ENCODE data around the gene PCDH9. TPM values are rescaled to one million over a fixed set of nuclear protein-coding genes. Genes with fewer than 3 reads are reported as not detected.

The PCDH9 gene
- total RNA-seq, 1 donor from 2014 or later, result 14.7 TPM

DNA sequence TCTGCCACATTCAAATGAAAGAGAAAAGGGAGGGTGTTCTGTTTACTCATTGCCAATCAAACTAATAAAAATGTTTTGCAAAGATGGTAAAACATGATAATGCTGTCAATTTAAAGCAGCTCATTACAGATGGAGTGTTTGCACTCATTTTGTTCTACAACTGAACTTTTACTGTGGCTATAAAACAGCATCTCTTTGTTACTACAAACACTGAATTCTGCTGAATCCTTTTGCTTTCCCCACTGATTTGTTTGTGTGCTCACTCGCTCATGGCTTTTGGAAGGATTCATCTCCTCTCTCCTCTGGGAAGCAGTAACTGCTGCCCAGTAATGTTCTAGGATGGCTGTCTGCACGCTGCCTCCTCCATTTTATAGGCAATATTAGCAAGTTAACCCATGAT is 434.5 kb downstream of the PCDH9 start:
- no peaks in the 10 kb centered on the region for H3K9me3 ChIP-seq (replicated peaks)
- intact Hi-C loops (cut with micrococcal nuclease), result no loop called here
- no peak overlapping the region for H3K4me3 ChIP-seq
- no peaks in the 10 kb centered on the region for H3K36me3 ChIP-seq
- no peaks in the 10 kb centered on the region for H3K27me3 ChIP-seq (ENCODE audit: low read depth)
- no peaks in the 10 kb centered on the region for H3K4me1 ChIP-seq
- no peak for DNase-seq
- no peak for TF ChIP-seq CTCF (IDR thresholded peaks at IDR 0.05; ENCODE audit: borderline replicate concordance)
- no peak overlapping the region for H3K27ac ChIP-seq (replicated peaks)

DNA sequence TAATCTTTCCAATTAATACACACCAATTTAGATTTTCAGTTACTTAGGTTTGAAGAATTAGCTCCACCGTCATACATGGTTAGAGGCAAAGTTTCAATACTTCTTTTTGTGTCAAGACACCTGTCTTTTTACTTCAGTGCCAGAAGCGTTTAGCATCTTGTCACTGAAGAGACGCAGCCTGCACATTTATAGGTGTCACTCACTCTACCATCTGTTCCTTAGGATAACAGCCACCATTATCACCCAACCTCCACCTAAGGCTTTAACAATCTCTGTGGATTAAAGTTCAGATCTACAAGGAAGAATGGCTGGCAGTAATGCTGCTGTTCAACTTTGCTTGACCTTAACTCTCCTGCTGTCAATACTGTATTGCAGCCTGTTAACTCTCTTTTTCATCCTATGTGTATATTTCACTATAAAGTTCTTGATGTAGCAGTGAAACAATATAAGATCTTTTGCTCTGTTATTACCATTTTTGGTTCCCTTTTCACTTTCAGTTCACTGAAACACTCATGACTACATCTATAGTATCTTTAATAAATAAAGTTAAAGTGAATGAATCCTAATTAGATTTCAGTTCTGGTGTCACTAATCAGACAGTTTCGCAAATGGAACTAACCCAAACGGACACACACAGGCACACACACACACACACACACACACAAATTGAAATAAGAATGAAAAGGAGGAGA is 435.6 kb downstream of the PCDH9 start:
- Histone ChIP-seq H3K27ac (replicated peaks) (no peak overlapping the region), H3K9me3 (replicated peaks) (no peaks in the 10 kb centered on the region), H3K36me3 (no peaks in the 10 kb centered on the region), H3K4me1 (no peaks in the 10 kb centered on the region), H3K27me3 (ENCODE audit: low read depth) (no peaks in the 10 kb centered on the region), H3K4me3 (no peak overlapping the region)
- DNase-seq, result no peak
- intact Hi-C loops (cut with micrococcal nuclease), result no loop called here
- no peak for TF ChIP-seq CTCF (IDR thresholded peaks at IDR 0.05; ENCODE audit: borderline replicate concordance)

- intact Hi-C loops (cut with micrococcal nuclease), result no loop called here
- no peak overlapping the region for H3K4me3 ChIP-seq
- H3K9me3 ChIP-seq (replicated peaks), result no peaks in the 10 kb centered on the region
- no peaks in the 10 kb centered on the region for H3K36me3 ChIP-seq
- H3K27ac ChIP-seq (replicated peaks), result no peak overlapping the region
- no peaks in the 10 kb centered on the region for H3K27me3 ChIP-seq (ENCODE audit: low read depth)
- no peak for DNase-seq
- TF ChIP-seq CTCF (IDR thresholded peaks at IDR 0.05; ENCODE audit: borderline replicate concordance), result no peak
- H3K4me1 ChIP-seq, result no peaks in the 10 kb centered on the region
Observed at GRCh38 chr13:66790861-66791260, 439.3 kb downstream of the PCDH9 start.

GRCh38 chr13:66781241-66781640 is 448.9 kb downstream of the PCDH9 start:
- no peaks in the 10 kb centered on the region for H3K4me1 ChIP-seq
- H3K27ac ChIP-seq (replicated peaks), result no peak overlapping the region
- intact Hi-C loops (cut with micrococcal nuclease), result no loop called here
- no peak overlapping the region for H3K4me3 ChIP-seq
- TF ChIP-seq CTCF (IDR thresholded peaks at IDR 0.05; ENCODE audit: borderline replicate concordance), result no peak
- DNase-seq, result no peak
- no peaks in the 10 kb centered on the region for H3K9me3 ChIP-seq (replicated peaks)
- H3K36me3 ChIP-seq, result no peaks in the 10 kb centered on the region
- no peaks in the 10 kb centered on the region for H3K27me3 ChIP-seq (ENCODE audit: low read depth)

DNA sequence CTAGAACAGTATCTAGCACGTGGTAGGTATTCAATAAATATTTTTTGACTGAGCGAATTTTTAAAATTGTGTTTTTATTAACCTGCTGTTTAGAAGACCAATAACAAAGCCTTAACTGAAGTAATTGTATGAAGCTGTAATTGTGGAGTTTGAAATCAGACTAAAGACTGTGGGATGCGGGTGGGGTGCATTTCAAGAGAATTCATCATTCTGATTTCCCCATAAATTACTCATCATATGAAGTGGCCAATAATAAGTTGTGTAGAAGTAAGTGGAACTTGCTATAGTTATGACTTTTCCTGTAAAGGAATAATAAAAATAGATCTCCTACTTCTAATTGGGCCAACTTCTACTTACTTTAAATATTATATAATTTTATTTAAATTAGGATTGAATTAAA is 449.3 kb downstream of the PCDH9 start:
- Histone ChIP-seq H3K27me3 (ENCODE audit: low read depth) (no peaks in the 10 kb centered on the region), H3K27ac (replicated peaks) (no peak overlapping the region), H3K4me1 (no peaks in the 10 kb centered on the region), H3K36me3 (no peaks in the 10 kb centered on the region), H3K9me3 (replicated peaks) (no peaks in the 10 kb centered on the region), H3K4me3 (no peak overlapping the region)
- DNase-seq, result no peak
- no peak for TF ChIP-seq CTCF (IDR thresholded peaks at IDR 0.05; ENCODE audit: borderline replicate concordance)
- intact Hi-C loops (cut with micrococcal nuclease), result no loop called here
